Right atrium auricular region (tissue), 2 donors: ENCODE results near the gene GFPT2. TPM values are rescaled to one million over a fixed set of nuclear protein-coding genes. Genes with fewer than 3 reads are reported as not detected.

Experiments
- DNase-seq: peaks from one replicate; pipeline ENCODE4 v3.0.0-alpha.2; 2019; ENCODE audit warnings: low spot score
- H3K27ac ChIP-seq, 2 donors: fragments of 200-600 bp; sonication (generic); 1 replicate in 1 of 2; 2 replicates in 1 of 2; pipeline ENCODE4 v1.5.1; 2016 to 2019
- H3K27me3 ChIP-seq, 2 donors: fragments of 200-600 bp; sonication (generic); one replicate each; pipeline versions ENCODE4 v1.5.1 to v1.6.0; 2017 to 2019
- H3K36me3 ChIP-seq: fragments of 200-600 bp; sonication (generic); one replicate; pipeline ENCODE4 v1.5.1; 2016
- H3K4me1 ChIP-seq, 2 donors: fragments of 200-600 bp; sonication (generic); one replicate each; pipeline versions ENCODE4 v1.5.1 to v1.6.0; 2017 to 2019
- H3K4me3 ChIP-seq, 2 donors: fragments of 200-600 bp; sonication (generic); 1 replicate in 1 of 2; 2 replicates in 1 of 2; pipeline ENCODE4 v1.5.1; 2017 to 2019; ENCODE audit warnings: mild to moderate bottlenecking in 1 of 2, moderate library complexity in 1 of 2
- H3K9me3 ChIP-seq, 2 donors: fragments of 200-600 bp; sonication (generic); one replicate each; pipeline ENCODE4 v1.5.1; 2019
- total RNA-seq, 2 donors: library from RNA; depleted of rRNA; stranded (reverse); fragments of >200 nt; gene quantifications; one replicate each; pipeline ENCODE4 v1.1.0, GENCODE V29; 2016
- TF ChIP-seq, protein P1 (sequence below), 2 donors: fragments of 200-600 bp; sonication (generic); IDR thresholded peaks; one replicate each; pipeline ENCODE4 v1.5.1; 2019; ENCODE audit warnings: antibody characterized with exemption in 2 of 2

GFPT2 gene
- total RNA-seq, 2 donors from 2014 or later, result 25.4 to 27.2 TPM

DNA sequence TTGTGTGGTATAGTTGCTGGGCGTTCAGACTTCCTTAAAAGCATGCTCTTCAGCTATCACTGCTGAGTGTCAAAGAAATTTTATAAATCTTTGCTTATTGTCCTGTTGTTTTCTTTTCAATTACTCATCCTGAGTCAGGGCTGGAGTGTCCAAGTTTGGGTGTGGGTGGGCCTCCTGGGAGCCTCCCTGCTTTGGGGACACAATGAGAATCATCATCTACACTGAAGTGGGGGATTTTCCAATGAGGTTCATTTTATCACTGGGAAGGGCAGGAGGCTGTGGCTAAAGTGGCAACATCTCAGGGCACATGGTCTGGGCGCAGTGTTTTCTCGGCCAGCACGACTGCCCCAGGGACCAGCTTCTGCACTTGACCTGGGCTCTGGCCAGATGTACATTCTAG, 19.5 kb downstream of the GFPT2 start:
- DNase-seq, result no peak
- peaks cover 34% of the 10 kb centered on the region for H3K36me3 ChIP-seq
- peak overlapping the region; percentile 53 for H3K27ac ChIP-seq
- no peak overlapping the region for H3K4me3 ChIP-seq
- TF ChIP-seq, protein P1, sequence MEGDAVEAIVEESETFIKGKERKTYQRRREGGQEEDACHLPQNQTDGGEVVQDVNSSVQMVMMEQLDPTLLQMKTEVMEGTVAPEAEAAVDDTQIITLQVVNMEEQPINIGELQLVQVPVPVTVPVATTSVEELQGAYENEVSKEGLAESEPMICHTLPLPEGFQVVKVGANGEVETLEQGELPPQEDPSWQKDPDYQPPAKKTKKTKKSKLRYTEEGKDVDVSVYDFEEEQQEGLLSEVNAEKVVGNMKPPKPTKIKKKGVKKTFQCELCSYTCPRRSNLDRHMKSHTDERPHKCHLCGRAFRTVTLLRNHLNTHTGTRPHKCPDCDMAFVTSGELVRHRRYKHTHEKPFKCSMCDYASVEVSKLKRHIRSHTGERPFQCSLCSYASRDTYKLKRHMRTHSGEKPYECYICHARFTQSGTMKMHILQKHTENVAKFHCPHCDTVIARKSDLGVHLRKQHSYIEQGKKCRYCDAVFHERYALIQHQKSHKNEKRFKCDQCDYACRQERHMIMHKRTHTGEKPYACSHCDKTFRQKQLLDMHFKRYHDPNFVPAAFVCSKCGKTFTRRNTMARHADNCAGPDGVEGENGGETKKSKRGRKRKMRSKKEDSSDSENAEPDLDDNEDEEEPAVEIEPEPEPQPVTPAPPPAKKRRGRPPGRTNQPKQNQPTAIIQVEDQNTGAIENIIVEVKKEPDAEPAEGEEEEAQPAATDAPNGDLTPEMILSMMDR (IDR thresholded peaks at IDR 0.05), result no peak
- H3K9me3 ChIP-seq, result no peaks in the 10 kb centered on the region
- H3K27me3 ChIP-seq, result no peaks in the 10 kb centered on the region
- H3K4me1 ChIP-seq, result peaks cover 0 to 30% of the 10 kb centered on the region in 2 donors

DNA sequence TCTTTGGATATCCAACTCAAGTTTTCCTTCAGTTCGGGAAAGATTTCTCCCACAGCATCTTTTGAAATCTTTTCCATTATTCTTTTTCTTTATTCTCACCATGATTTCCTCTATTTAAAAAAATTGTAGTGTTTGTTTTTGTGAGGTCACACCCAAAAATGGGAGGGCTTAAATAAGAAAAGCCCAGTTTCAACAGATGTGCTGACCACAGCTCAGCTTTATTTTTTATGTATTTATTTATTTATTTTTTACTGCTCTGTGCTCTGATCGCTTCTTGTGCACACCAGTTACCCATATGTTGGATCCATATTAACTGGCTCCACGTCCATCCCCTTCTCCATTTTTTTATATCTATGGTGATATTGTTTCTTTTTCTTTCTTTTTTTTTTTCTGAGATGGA, 20.3 kb downstream of the GFPT2 start:
- Histone ChIP-seq H3K4me1 (peaks cover 0 to 30% of the 10 kb centered on the region in 2 donors), H3K4me3 (no peak overlapping the region), H3K36me3 (peaks cover 29% of the 10 kb centered on the region), H3K27ac (peak overlapping the region in 1 of 2 donors; percentile 84), H3K27me3 (no peaks in the 10 kb centered on the region), H3K9me3 (no peaks in the 10 kb centered on the region)
- TF ChIP-seq, protein P1 (IDR thresholded peaks at IDR 0.05), result no peak
- DNase-seq, result no peak

DNA sequence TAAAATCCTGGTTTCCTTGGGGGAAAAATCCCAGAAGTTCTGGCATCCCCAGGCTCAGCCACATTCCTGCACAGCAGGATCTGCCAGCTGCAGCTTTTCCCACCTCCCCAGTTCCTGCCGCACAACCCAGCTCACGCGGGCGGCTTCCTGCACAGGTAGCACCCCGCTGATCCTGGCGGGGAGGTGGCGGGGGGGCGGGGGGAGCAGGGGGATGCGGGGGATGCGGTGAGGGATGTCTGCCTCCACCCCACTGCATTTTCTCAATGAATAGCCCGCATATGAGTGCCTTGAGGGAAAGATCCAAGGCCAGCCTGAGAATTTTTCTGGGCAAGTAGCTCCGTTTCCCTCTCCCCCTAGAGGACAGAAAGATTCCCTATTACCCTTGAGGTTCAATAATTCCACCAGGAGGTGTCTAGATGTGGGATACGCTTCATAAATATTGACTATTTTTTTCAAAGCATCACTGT, 21.1 kb downstream of the GFPT2 start:
- Histone ChIP-seq H3K36me3 (peaks cover 24% of the 10 kb centered on the region), H3K9me3 (no peaks in the 10 kb centered on the region), H3K27ac (peak overlapping the region; percentile 57 to 84), H3K27me3 (no peaks in the 10 kb centered on the region), H3K4me3 (no peak overlapping the region), H3K4me1 (peaks cover 0 to 30% of the 10 kb centered on the region in 2 donors)
- TF ChIP-seq, protein P1 (IDR thresholded peaks at IDR 0.05), result no peak
- DNase-seq, result no peak

DNA sequence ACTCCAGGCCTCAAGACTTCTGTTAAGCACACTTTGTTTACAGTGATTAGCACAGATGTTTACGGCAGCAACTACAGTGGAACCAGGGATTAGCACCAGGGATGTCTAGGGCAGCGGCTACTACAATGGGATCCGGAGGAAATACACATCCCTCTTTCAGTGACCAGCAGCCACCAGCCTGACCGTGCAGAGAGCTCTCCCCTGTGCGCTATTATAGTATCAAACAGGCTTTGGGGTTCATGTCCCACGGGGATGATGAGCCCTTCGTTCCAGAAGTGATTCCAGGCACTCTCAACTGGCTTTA, 21.5 kb downstream of the GFPT2 start:
- Histone ChIP-seq H3K36me3 (peaks cover 19% of the 10 kb centered on the region), H3K27ac (peak overlapping the region; percentile 57 to 84), H3K4me1 (peaks cover 0 to 30% of the 10 kb centered on the region in 2 donors), H3K9me3 (no peaks in the 10 kb centered on the region), H3K4me3 (no peak overlapping the region), H3K27me3 (no peaks in the 10 kb centered on the region)
- TF ChIP-seq, protein P1 (IDR thresholded peaks at IDR 0.05), result no peak
- no peak for DNase-seq

DNA sequence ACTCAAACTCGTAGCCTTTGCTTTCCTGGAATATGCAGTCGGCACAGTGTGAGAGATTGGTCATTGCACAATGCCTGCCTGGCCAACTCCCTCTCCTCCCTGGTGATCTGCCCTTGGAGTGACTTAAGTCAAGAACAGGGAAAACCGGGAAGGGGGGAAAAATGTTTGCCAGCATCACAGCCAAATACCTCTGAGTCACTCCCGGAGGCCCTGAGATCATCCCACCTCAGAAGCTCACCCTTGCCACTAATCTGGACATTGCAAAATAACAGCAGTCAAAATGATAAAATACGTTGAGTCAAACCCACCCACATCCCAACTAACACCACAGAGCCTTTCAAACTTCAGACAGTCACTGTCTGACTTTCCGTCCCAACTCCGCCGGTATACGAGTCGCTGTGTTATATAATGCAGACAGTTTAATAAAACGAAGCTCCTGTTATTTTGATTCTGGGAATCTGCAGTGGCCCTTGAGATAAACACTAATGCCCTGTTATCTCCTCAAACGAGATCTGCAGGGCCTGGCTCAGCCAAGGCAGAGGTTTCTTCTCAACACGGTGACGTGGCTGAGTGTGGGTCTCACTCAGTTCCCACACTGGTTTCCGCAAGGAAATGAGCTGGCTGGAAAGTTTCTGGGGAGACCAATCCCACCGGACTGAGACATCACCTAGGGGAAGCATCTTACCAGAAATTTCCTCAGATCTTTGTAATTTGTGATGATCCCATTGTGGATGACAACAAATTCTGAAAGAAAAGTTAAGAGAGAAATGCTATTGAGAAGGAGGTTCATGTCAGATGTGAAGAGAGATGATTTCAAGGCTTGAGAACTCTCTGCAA, 22.1 kb downstream of the GFPT2 start:
- TF ChIP-seq, protein P1 (IDR thresholded peaks at IDR 0.05), result no peak
- Histone ChIP-seq H3K9me3 (no peaks in the 10 kb centered on the region), H3K27me3 (no peaks in the 10 kb centered on the region), H3K4me3 (no peak overlapping the region), H3K36me3 (peaks cover 14% of the 10 kb centered on the region), H3K4me1 (peaks cover 0 to 30% of the 10 kb centered on the region in 2 donors), H3K27ac (peak overlapping the region; percentile 57 to 84)
- DNase-seq, result peak; percentile 96
